ENCODE data around the gene HERPUD1. TPM values are rescaled to one million over a fixed set of nuclear protein-coding genes. Genes with fewer than 3 reads are reported as not detected.

The HERPUD1 gene
- total and polyA plus RNA-seq, 4 donors = 57.8 to 219 (median 118) TPM

GRCh38 chr16:56983211-56983751, 51.3 kb downstream of the HERPUD1 start:
- H3K36me3 ChIP-seq (ENCODE audit: control insufficient read depth in 4 of 4, insufficient read depth in 3 of 4, low read depth in 1 of 4, low read length in 3 of 4) = no peaks in the 10 kb centered on the region
- no peak for TF ChIP-seq RXRA (IDR thresholded peaks at IDR 0.05)
- TF ChIP-seq, protein P1, sequence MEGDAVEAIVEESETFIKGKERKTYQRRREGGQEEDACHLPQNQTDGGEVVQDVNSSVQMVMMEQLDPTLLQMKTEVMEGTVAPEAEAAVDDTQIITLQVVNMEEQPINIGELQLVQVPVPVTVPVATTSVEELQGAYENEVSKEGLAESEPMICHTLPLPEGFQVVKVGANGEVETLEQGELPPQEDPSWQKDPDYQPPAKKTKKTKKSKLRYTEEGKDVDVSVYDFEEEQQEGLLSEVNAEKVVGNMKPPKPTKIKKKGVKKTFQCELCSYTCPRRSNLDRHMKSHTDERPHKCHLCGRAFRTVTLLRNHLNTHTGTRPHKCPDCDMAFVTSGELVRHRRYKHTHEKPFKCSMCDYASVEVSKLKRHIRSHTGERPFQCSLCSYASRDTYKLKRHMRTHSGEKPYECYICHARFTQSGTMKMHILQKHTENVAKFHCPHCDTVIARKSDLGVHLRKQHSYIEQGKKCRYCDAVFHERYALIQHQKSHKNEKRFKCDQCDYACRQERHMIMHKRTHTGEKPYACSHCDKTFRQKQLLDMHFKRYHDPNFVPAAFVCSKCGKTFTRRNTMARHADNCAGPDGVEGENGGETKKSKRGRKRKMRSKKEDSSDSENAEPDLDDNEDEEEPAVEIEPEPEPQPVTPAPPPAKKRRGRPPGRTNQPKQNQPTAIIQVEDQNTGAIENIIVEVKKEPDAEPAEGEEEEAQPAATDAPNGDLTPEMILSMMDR (IDR thresholded peaks at IDR 0.05; ENCODE audit: low read depth, low read length, missing input control) = no peak
- TF ChIP-seq SP1 (IDR thresholded peaks at IDR 0.05) = no peak
- no peak for TF ChIP-seq HNF4G (IDR thresholded peaks at IDR 0.05)
- TF ChIP-seq, protein P2, sequence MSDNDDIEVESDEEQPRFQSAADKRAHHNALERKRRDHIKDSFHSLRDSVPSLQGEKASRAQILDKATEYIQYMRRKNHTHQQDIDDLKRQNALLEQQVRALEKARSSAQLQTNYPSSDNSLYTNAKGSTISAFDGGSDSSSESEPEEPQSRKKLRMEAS (IDR thresholded peaks at IDR 0.05) = no peak
- no peak for TF ChIP-seq FOXA1 (IDR thresholded peaks at IDR 0.05)
- TF ChIP-seq HNF4A (conservative IDR thresholded peaks at IDR 0.05) = peak; percentile 24 to 50
- no peak for TF ChIP-seq YY1 (IDR thresholded peaks at IDR 0.05)
- TF ChIP-seq EGR1 (IDR thresholded peaks at IDR 0.05; ENCODE audit: low read depth in 2 of 2) = no peak
- 67% methylated on average over 9 of the region's 9 CpGs for WGBS
- H3K4me3 ChIP-seq (ENCODE audit: low read depth in 1 of 3, low read length in 3 of 3) = no peak overlapping the region
- no peaks in the 10 kb centered on the region for H3K9me3 ChIP-seq (ENCODE audit: control insufficient read depth in 4 of 4, low read length in 3 of 4)
- H3K27ac ChIP-seq (ENCODE audit: low read depth in 1 of 2, low read length in 2 of 2) = no peak overlapping the region
- H3K9ac ChIP-seq (ENCODE audit: low read depth in 1 of 2, low read length in 2 of 2) = no peak overlapping the region
- DNase-seq (ENCODE audit: low spot score) = no peak
- no peaks in the 10 kb centered on the region for H3K27me3 ChIP-seq (ENCODE audit: control insufficient read depth in 4 of 4, insufficient read depth in 4 of 4, low read length in 3 of 4)
- H3K4me1 ChIP-seq (ENCODE audit: control insufficient read depth in 4 of 4, insufficient read depth in 4 of 4, low read length in 3 of 4) = peaks cover 2 to 9% (median 6%) of the 10 kb centered on the region in 4 donors

DNA sequence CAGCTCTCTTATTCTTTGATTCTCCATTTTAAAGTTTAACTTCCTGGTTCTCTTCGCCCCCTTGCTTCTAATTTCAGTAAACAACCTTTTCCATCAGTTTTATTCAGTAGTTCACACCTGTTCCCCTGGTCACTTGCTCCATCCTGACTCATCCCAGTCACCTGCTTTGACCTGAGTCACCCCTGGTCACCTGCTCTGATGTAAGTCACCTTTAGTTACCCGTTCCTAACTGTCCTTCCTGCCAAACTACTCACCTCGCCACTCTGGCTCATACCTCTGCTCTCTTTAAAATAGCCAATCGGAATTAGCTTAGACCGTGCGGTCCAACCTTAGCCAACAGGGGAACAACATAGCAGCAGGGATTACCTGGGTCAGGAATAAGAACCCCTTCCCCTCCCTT, 52.7 kb downstream of the HERPUD1 start:
- Histone ChIP-seq H3K9ac (ENCODE audit: low read depth in 1 of 2, low read length in 2 of 2) (no peak overlapping the region), H3K36me3 (ENCODE audit: control insufficient read depth in 4 of 4, insufficient read depth in 3 of 4, low read depth in 1 of 4, low read length in 3 of 4) (no peaks in the 10 kb centered on the region), H3K4me3 (ENCODE audit: low read depth in 1 of 3, low read length in 3 of 3) (no peak overlapping the region), H3K9me3 (ENCODE audit: control insufficient read depth in 4 of 4, low read length in 3 of 4) (no peaks in the 10 kb centered on the region), H3K4me1 (ENCODE audit: control insufficient read depth in 4 of 4, insufficient read depth in 4 of 4, low read length in 3 of 4) (peaks cover 4 to 16% (median 7%) of the 10 kb centered on the region in 4 donors), H3K27me3 (ENCODE audit: control insufficient read depth in 4 of 4, insufficient read depth in 4 of 4, low read length in 3 of 4) (no peaks in the 10 kb centered on the region), H3K27ac (ENCODE audit: low read depth in 1 of 2, low read length in 2 of 2) (peak overlapping the region; percentile 32 to 58)
- WGBS = 46% methylated on average over 6 of the region's 6 CpGs
- TF ChIP-seq HNF4G (IDR thresholded peaks at IDR 0.05) = no peak
- peak; percentile 16 for TF ChIP-seq FOXA2 (IDR thresholded peaks at IDR 0.05)
- no peak for TF ChIP-seq YY1 (IDR thresholded peaks at IDR 0.05)
- TF ChIP-seq RXRA (IDR thresholded peaks at IDR 0.05) = peak; percentile 78 to 87
- TF ChIP-seq FOXA1 (IDR thresholded peaks at IDR 0.05) = no peak
- TF ChIP-seq JUND (IDR thresholded peaks at IDR 0.05) = peak; percentile 20 to 86
- TF ChIP-seq REST (IDR thresholded peaks at IDR 0.05) = no peak
- no peak for TF ChIP-seq GABPA (IDR thresholded peaks at IDR 0.05 in 1 of 2, conservative IDR thresholded peaks at IDR 0.05 in 1 of 2)
- TF ChIP-seq, protein P2 (IDR thresholded peaks at IDR 0.05) = no peak
- TF ChIP-seq, protein P3, sequence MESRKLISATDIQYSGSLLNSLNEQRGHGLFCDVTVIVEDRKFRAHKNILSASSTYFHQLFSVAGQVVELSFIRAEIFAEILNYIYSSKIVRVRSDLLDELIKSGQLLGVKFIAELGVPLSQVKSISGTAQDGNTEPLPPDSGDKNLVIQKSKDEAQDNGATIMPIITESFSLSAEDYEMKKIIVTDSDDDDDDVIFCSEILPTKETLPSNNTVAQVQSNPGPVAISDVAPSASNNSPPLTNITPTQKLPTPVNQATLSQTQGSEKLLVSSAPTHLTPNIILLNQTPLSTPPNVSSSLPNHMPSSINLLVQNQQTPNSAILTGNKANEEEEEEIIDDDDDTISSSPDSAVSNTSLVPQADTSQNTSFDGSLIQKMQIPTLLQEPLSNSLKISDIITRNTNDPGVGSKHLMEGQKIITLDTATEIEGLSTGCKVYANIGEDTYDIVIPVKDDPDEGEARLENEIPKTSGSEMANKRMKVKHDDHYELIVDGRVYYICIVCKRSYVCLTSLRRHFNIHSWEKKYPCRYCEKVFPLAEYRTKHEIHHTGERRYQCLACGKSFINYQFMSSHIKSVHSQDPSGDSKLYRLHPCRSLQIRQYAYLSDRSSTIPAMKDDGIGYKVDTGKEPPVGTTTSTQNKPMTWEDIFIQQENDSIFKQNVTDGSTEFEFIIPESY (IDR thresholded peaks at IDR 0.05) = no peak
- TF ChIP-seq HNF4A (conservative IDR thresholded peaks at IDR 0.05) = peak in 1 of 2 donors; percentile 16
- TF ChIP-seq, protein P1 (IDR thresholded peaks at IDR 0.05; ENCODE audit: low read depth, low read length, missing input control) = no peak
- no peak for DNase-seq (ENCODE audit: low spot score)
